Measurements from ENCODE around the gene HEMGN.
"Not testable (repeated sequence)": the region's sequence is repeated elsewhere in the genome, so short reads cannot be mapped to it uniquely, and the experiment has no call there.

Gene HEMGN, protein sequence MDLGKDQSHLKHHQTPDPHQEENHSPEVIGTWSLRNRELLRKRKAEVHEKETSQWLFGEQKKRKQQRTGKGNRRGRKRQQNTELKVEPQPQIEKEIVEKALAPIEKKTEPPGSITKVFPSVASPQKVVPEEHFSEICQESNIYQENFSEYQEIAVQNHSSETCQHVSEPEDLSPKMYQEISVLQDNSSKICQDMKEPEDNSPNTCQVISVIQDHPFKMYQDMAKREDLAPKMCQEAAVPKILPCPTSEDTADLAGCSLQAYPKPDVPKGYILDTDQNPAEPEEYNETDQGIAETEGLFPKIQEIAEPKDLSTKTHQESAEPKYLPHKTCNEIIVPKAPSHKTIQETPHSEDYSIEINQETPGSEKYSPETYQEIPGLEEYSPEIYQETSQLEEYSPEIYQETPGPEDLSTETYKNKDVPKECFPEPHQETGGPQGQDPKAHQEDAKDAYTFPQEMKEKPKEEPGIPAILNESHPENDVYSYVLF

DNA sequence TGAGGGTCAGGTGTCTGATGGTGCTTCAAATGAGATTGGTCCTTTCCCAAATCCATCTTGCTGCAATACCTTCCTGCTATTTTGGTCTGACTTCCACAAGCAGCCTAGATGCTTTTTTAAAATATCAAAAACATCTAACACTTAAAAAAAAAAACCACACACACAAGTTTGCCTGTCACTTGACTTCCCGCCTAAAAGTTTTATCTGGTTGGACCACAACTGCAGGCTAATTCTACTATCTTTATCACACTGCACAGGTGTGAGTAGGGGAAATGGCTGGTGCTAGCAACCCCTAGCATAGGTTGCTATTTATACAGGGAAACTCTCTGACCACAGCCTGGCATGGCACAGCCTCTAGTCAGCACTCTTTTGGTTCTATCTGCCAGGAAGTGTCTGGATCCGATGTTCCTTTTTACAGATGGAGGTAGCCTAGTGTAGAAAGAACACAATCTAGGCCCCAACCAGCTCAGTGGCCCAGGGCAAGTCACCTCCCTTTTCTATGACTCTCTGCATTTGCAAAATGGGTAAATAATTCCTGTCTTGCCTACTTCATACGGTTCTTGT, at the start of gene HEMGN:
HEMGN (minus strand) TSS at position 92 of the 564 bp plus-strand sequence; CDS start at position 56, 36 bp downstream.
- DNase-seq: no peak

DNA sequence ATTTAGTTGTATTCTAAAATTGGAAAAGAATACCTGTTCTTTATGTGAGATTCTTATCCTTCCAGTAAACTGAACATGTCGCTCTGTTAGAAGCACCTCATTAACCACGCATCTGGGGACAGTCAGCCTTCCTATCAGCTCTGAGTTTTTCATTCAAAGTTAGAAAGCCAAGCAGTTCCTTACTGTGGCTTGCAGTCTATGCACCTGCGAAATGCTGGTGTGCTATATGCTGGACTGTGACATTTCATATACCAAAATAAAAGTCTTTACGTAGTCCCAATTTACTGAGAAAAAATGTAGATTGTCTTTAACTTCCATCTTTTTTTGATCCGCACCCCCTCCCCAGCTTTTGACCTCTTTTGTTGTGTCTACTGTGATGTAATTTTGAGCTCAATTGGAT, 49.5 kb upstream of the HEMGN start:
- no peak for DNase-seq

DNA sequence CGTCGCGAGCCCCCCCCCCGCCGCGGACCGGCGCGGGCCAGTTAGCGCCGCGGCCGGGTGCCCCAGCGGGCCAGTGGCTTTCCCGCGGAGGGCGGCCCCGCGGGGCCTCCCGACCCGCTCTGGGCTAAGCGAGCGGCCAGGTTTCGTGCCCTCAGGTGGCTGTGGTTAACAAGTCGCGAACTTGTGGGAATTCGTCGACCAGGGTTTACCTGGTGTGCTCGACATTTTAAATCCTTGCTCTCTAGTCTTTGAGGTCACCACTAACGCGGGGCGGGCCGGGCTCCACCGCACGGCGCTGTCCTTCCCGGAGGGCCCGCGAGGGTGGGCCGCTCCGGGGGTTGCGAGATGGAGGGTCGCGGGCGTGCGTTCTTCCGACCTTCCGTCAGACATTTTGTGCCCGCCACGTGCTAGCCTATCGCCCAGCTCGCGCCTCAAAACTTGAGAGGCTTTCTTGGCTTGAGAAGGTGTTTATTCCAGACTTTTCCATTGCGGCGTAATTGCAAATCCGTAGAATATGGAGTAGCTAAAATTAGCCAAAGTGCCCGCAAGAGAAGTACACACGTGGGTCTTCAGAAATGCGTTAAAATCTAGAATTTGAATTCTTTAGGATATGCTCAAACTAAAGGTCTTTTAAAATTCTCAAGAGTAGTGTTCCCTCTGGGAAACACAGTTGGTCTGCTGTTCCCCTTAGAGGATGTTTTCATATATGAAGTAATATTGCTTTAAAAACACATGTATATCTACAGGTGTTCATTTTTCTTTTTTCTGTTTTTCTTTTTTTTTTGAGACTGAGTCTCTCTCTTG, 47.3 kb upstream of the HEMGN start:
- peak in 1 of 2 experiments; percentile 19 for DNase-seq

DNA sequence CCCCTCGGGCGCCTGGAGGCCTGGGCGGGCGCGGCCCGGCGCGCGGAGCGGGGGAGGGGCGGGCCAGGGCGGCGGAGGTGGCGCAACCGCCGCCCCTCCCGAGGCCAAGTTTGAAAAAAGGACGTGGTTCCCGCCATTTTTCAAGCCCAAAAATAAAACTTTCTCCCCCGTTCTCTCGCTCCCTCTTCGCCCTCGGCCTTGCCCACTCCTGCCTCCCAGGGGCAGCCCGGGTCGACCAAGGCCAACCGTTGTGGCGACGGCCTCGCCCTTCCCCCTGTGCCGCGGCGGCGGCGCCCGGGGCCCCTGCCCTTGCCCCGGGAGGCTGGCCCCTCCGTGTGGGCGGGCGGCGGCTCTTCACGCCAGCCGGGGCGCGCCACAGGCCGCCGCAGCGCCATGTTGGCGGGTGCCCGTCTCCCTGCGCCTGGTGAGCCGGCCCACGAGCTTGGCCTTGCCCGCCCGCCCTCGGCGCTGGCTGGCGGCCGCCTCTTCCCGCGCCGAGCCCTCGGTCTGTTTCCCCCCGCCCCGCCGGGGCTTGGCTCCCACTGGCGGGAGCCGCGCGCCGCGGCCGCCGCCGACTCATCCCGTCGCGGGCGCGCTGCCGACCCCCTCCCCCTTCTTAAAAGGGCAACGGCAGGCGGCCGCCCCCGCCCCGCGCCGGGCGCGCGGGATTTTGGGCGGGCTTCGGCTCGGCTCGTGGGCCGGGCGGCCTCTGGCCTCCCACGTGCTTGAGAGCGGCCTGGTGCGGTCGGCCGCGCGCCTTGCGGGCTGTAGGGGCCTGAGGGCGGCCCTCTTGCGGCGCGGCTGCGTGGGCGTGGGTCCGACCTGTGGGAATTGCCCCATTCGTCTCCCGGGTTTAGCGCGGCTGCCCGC, 46.5 kb upstream of the HEMGN start:
- peak; percentile 45 to 66 for DNase-seq

DNA sequence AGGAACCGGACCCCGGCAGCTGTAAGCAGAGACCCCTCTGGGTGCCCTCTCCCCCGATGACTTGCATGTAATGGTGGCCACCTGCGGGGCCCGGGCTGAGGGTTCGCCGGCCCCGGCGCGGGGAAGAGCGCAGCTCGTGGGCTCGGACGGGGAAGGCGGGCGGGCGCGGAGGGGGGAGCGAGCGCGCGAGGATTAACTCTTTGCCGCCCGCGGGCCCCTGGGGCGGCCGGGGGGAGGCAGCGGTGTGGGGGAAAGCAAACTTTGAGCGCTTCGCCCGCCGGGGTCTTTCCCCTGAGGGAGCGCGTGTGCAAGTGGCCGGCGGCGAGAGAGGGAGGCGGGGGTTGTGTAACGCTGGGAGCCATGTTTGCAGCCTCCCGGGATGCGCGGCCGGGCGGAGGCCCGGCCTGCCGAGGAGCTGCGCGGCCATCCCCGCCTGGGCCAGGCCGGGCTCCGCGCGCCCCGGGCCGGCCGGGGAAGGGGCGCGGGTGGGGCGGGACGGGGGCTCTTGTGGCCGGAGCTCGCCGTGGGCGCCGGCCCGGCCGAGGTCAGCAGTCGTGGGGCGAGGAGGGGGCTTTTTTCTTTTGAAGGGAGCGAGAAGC, 45.7 kb upstream of the HEMGN start:
- DNase-seq: peak in 1 of 2 experiments; percentile 37

DNA sequence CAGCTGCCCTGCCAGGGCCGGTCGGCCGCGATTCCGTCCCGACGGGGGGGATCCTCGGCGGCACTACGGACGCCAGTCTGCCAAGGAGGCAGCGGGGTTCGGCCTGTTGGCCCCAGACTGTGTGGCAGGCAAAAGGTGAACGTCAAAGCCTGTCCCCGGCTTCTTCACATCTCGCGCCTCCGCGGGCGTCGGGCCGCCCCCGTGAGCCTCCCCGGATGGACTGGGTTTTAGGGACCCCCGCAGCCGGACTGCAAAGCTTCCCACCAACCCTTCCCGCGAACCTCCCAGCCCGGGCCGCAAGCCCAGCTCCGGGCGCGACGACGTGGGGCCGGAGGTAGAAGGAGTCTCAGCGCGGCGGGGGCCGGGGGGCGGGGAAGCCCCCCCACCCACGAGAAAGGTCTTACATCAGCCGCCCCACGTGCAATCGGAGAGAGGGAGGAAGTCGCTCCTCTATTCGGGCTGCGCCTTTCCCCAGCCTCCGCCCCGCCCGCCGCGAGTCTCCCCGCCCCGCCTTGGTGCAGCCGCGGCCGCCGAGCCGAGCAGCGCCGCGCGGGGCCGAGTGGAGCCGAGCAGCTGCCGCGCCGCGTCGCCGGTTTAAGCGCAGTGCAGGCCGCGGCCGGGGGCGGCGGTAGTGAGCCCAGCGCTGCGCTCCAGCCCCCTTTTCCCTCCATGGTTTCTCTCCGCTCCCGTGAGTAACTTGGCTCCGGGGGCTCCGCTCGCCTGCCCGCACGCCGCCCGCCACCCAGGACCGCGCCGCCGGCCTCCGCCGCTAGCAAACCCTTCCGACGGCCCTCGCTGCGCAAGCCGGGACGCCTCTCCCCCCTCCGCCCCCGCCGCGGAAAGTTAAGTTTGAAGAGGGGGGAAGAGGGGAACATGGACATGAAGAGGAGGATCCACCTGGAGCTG, 45.0 kb upstream of the HEMGN start, which contains the start of gene ANP32B:
ANP32B (plus strand) TSS at position 659 of the 906 bp plus-strand sequence; CDS start at position 874, 215 bp downstream.
- peak; percentile 59 to 87 for DNase-seq

DNA sequence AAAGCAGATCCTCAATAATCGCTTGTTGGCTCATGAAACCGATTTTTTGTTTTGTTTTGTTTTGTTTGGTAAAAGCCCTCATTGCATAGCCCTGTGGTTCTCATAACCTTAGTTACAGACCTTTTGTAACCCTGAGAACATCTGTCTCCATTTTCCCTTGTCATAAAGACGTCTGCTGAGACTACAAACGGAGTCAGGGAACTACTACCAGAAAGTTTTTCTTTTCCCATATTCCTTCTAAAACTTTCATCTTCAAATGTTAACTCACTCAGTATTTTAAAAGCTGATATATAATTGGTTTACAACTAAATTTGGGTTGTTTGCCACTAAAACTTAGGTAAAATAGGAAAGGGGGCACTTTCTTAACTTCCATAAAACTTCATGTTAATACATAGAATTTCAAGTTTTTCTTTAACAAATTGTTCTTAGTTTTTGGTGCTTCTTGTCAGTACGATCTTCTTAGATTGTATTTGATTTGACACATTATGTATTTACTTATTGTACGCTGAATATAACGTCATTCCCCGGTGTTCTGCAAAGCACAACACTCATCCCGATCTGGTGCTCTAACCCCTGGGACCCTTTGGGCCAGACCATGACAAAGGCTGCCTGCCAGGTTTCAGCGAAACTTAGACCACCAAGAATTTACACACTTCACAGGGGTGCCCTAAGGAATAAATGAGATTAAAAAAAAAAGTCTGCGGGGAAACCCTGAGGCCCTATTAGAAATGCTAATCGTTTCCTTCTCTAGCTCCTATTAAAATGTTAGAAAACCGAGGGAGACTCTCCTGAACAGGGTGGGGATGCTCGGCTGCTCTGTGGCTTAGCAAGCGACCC, 44.1 kb upstream of the HEMGN start:
- no peak for DNase-seq

DNA sequence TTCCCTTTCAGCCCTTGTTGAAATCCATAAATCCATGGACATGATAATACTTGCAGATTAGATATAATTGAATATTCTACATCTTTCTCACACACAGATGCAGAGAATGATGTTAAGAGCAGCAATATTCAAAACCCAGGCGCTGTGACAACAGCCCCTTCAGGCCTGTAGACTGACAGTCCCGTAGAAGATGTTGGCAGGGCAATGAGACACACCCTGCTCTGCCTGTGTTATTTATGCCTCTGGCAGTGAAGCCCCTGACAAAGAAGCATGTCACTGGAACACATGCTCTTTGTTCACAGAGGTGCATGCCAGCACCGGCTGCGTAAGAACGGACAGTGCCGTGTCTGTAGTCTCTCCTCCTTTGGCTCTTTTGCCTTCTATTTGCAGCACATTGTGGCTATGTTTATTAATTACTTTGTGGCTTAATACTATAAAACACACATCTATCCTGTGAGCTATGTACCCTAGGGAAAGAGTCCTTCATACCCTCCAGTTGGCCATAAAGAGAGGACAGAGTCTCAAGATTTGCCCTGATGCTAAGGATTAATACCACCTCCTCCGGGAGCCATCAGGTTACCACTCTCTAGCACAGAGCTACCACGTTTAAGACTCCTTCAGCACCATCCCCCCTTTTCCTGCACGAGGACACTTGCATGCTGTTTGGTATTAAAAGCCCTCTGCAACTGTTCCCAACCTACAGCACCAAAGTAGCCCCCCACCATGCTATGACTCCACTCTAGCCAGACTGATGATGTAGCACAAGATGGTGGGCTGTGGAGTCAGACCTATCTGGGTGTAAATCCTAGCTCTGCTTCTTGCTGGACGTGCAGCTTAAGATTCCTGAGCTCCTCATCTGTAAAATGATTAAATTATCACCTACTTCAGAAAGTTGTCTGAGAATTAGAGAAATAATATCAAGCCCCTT, 43.2 kb upstream of the HEMGN start:
- no peak for DNase-seq

DNA sequence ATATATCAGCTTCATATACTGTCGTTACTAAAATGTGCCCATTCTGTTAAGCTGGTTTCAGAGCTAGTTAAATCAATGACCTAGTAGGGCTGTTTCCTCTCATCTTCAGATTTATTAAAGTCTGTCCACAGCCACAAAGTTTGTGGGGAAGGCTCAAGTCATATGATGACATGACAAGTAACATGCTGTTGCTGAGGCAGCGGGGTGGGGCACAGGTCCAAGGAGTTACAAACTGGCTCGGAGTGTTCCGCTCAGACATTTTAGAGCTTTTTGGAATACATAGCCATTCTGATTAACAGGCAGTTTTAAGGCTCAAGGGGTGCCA, 42.5 kb upstream of the HEMGN start:
- DNase-seq: no peak

DNA sequence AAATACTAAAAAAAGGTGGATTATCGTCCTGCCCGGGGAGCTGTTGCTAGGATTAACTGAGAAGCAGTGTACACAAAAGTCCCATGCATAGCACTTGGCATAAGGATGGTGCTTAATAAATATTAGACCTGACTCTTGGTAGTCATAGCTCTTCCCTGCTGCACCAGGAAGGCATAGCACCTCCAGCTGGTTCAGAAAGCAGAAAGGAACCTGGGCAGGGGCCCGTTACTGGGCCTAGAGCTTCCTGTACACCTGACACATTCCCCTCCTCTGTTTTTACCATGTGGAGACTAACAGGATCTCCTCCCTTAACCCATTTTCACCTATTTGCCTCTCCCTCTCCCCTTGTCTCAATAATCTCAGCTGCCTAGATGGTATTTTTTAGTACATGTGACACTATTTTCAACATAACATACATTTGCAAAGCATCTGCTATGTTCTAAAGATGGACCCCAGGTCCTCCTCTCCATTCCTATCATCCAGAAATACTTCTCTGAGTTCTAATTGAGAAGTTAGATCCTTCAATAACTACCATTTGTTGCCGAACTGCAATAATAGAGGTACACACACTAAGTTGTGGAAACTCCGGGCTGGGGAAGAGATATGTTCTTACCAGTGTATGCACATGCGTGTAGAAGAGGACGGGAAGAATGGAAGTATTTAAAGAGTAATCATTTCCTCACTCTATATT, 42.0 kb upstream of the HEMGN start:
- DNase-seq: no peak

DNA sequence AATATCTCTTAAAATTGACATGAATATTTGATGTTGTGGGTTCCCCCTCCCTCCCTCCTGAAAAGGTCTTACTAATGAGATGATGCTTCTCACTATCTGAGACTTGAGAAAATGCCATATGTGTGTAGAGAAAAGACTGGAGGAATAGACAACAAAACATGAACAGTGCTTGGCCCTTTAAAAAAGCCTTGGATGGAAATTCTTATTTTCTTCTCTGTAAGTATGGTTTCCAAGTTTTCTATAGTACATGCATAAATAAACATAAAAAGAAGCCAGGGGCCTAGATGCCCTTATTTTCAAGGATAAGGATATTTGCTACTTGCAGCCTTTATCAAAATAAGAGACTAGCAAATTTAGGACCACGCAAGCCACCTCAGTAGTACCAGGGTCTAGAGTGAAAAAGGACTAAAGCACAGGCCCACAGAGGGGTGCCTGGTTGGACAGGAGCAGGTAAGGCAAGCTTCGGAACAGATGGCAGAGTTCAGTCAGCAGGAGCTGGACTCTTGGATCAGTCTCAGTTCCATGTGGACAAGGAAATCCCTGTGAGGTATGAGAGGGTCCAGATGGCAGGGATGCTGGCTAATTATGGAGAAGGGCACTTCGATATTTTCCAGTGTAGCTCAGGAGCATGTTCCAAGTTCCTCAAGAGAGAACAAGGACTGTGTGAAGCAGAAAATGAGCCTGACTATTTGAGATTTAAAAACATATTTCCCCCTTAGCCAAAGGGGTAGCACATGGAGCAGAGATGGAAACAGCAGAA, 40.6 kb upstream of the HEMGN start:
- DNase-seq: no peak

DNA sequence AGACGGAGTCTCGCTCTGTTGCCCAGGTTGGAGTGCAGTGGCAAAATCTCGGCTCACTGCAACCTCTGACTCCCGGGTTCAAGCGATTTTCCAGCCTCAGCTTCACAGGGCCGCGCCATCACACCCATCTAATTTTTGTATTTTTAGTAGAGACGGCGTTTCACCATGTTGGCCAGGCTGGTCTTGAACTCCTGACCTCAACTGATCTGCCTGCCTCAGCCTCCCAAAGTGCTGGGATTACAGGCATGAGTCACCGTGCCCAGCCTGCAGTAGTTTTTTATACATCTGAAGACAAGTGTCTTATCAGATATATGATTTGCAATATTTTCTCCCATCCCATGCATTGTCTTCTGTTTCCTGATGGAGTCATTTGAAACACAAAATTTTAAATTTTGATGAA, 38.7 kb upstream of the HEMGN start:
- DNase-seq: not testable (repeated sequence)

DNA sequence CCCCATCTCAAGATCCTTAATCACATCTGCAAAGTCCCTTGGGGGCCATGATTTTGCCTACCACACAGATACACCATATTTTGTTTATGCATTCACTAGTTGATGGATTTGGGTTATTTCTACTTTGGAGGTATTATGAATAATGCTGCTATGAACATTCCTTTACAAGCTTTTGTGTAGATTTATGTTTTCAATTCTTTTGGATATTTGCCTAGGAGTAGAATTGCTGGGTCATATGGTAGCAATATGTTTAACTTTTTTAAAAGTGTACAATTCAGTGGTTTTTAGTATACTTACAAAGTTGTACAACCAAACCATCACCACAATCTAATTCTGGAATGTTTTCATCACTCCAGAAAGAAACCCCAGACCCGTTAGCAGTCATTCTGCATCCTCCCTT, 37.4 kb upstream of the HEMGN start:
- no peak for DNase-seq

DNA sequence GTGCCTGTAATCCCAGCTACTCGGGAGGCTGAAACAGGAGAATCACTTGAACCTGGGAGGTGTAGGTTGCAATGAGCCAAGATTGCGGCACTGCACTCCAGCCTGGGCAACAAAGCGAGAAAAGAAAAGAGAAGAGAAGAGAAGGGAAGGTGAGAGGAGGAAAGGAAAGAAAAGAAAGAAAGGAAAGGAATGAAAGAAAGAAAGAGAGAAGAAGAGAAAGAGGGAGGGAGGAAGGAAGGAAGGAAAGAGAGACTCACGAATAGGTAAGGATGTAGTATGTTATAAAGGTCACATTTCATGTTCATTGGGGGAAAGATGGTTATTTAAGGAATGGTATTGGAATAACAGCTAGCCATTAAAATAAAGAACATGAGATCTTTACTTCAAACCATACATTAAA, 34.8 kb upstream of the HEMGN start:
- no peak for DNase-seq

DNA sequence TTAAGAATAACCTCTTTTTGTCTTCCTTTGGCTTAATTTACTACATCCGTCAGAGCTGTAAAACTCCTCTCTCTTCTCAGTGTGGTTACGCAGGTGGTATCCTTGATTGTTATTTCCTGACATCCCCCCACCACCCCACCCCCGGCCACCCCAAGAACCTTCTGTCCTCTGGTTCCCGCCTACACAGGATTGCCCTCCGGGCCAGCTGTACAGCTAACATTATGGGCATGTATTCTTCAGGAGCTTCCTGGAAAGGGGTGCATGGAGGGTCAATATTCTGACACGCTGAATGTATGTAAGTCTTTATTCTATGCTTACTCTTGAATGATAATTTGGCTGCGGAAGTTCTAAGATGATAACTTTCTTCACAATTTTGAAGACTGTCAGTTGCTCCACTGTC, 32.2 kb upstream of the HEMGN start:
- no peak for DNase-seq

DNA sequence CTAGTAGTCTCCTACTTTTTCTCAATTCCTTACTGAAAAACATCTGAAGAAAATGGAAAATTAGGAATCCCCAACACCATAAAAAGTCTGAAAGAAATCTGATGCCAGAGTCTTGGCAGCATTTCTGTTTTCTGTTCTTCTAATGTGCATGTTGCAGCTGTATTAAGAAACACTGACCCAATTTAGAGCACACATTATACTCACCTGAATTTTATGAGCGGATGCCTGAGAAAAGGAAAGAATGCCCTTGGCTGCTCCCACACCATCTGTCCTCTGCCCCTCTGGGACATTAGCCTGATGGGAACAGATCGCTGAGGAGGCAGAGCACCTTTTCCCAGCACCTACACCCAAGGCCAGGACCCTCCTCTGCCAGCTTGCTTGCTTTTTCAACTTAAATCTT, 31.0 kb upstream of the HEMGN start:
- DNase-seq: no peak

DNA sequence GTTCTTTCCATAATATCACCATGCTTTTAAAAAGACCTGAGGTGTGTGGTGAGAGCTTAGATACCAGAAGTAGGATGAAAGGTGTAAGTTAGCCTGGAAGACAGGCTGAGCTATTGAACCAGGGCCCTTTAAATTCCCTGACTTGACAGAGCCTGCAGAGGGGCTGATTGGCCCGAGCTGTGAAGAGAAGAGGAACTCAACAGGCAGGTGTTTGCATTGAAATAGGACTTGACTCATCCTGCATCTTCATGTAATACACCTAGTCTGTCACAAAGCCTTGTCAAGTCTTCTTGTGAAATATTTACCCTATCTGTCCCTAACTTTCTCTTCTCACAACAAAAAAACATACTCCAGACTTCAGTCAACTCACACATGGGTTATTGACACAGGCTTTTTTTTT, 28.5 kb upstream of the HEMGN start:
- no peak for DNase-seq

DNA sequence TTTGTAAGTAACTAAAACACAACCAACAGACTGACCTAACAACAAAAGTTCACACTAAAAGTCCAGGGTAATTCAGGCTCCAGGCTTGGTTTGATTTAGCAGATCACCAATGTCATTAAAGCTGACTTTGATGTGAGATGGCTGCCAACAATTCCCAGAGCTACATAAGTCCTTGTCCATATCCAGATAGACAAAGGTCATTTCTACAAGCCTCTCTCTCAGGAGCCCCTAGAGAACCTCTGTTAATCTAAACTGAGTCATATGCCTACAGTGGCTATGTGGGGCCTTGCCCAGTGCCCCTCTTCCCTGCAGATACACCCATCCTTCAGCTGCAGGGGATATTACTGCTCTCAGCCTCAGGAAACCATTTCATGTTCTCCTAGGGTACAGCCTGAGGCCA, 26.9 kb upstream of the HEMGN start:
- DNase-seq: no peak

Data from SW 1271 (cell line).